Stimulated activated CD4-positive, alpha-beta T cell treated with anti-CD3 and anti-CD28 coated beads, Interleukin-1b, Interleukin-23, amount 100 ng/mL, for 48 hours (primary cell): Measurements from ENCODE around the gene ZGPAT.
A peak's percentile ranks its signal among the peaks of the same experiment; 100 is the strongest.
"Not testable (repeated sequence)": the region's sequence is repeated elsewhere in the genome, so short reads cannot be mapped to it uniquely, and the experiment has no call there.

Experiments
- DNase-seq: peaks from one replicate; pipeline ENCODE4 v3.0.0-alpha.2; 2020

The ZGPAT gene

GRCh38 chr20:63707558-63708300 is at the start of gene ZGPAT, which contains the start of gene ARFRP1:
Gene ZGPAT, plus strand, starts transcription at chr20:63708039. Its CDS starts 542 bp downstream, at chr20:63708581.
Gene ARFRP1, minus strand, starts transcription at chr20:63707976. Its CDS starts 885 bp downstream, at chr20:63707091.
- DNase-seq: peak; percentile 84

DNA sequence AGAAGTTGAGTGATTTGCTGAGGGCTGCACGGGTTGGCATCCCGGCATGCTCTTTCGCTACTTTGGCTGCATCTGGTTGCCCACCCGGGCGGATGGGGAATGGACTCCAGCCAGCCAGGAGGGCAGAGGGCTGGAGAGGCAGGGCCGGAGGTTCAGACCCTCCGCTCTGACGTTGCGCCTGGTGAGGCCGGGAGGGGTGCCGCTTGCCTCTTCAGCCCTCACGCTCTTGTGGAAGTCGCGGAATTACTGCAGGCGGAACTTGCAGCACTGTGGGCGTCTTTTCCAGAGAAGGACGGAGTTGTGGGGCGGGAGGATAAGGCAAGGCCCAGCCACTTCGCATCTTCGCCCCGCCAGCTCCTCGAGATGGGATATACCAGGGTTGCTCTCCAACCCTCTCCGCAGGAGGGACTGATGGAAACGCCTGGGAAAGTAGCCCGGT is 49.1 kb upstream of the ZGPAT start:
- DNase-seq: peak; percentile 38

DNA sequence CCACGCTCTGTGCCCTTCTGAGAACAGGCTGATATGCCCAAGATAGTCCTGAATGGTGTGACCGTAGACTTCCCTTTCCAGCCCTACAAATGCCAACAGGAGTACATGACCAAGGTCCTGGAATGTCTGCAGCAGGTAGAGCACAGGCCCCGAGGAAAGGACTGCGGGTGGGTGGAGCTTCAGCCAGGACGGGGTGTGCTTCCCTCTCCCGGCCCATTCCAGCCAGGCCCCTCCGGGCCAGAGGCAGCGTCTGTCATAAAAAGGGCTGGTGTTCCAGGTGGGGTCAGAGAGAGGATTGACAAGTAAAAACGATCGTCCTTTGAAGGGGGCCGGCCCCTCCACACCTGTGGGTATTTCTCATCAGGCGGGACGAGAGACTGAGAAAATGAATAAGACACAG is 48.5 kb upstream of the ZGPAT start:
- no peak for DNase-seq

- not testable (repeated sequence) for DNase-seq
Measured at GRCh38 chr20:63660174-63660573, 47.7 kb upstream of the ZGPAT start.

DNA sequence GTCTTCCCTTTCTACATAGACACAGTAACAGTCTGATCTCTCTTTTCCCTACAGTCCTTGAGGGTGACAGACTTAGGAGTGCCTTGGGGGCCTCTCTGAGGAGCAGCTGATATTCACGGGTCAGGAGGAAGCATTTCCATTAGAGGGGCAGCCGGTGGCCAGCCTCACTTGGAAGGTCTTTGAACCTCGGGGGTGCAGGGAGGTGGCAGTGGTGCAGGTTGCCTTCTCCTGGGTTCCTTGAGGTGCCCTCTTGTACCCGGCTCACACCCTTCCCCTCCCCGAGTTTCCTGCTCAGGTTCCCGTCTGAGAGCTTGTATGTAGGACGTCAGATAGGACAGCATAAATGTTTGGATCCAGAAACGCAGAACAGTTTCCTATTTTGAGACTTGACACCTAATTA is 47.2 kb upstream of the ZGPAT start:
- DNase-seq: no peak

- DNase-seq: no peak
Measured at GRCh38 chr20:63661108-63661507, 46.7 kb upstream of the ZGPAT start.

GRCh38 chr20:63661959-63662812 is 45.7 kb upstream of the ZGPAT start:
- DNase-seq: no peak

DNA sequence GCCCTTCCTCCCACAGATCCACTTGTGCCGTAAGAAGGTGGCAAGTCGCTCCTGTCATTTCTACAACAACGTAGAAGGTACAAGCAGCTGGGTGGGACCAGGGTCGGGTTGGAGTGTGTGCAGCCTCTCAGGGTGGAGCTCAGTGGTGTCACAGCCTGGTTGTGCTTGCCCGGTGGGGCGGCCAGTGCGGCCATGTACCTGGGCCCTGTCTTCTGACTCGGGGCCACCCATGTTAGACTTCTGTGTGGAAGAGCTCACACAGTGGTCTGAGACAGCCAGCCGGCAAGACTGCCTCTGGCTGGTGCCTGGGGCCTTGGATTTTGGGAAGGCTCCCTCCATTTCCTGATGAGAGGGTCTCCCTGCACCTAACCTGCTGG is 45.0 kb upstream of the ZGPAT start:
- no peak for DNase-seq

- DNase-seq: no peak
Measured at GRCh38 chr20:63663332-63664066, 44.3 kb upstream of the ZGPAT start.

DNA sequence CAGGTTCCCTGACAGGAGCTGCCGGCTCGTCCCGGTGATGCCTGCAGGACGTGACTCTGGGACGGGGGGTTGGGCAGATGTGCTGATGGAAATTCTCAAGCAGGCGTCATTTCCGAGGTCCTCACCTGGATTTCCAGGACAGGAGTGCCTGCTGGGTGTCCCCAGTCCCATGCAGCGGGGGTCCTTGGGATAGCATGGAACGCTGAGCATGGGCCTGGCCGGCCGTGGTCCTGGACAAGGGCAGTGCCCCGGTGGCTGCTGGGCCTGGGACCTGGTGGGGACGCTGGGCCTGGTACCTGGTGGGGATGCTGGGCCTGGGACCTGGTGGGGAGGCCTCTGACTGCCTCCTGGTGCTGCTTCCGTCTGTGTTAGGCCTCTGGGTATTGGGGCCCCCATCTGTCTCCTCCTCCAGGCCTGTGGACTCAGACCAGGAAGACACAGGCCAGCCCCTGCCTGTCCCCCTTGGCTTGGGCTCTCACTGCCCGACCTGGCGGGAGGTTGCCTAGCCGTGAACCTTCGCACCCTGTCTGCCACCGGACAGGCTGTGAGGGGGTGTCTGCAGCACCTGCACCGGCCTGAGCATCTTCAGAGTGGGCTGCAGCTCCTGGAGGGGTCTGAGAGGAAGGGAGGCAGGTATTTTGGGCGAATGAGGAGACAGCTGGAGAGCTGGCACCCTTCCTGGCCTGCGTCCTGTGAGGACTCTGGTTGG is 43.5 kb upstream of the ZGPAT start:
- DNase-seq: no peak

- DNase-seq: no peak
Measured at GRCh38 chr20:63664861-63665594, 42.8 kb upstream of the ZGPAT start.

DNA sequence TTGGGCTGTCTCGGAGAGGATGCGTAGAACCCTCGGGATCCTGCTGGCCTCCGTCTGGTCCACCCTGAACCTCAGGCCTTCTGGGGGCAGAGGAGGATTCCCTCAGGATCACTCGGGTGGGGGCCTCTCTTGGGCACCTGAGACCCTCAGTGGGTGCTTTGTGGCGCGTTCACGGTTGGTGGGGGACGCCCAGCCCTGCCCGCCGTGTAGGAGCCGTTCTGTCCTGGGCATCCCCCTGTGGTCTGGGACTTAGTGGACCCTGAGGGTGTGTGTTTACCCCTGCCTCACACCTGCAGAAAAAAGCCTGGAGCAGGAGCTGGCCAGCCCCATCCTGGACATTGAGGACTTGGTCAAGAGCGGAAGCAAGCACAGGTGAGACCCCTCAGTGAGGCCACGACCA is 42.1 kb upstream of the ZGPAT start:
- no peak for DNase-seq

- no peak for DNase-seq
Measured at GRCh38 chr20:63667858-63668257, 40.0 kb upstream of the ZGPAT start.

- DNase-seq: no peak
Measured at GRCh38 chr20:63668351-63668750, 39.5 kb upstream of the ZGPAT start.

DNA sequence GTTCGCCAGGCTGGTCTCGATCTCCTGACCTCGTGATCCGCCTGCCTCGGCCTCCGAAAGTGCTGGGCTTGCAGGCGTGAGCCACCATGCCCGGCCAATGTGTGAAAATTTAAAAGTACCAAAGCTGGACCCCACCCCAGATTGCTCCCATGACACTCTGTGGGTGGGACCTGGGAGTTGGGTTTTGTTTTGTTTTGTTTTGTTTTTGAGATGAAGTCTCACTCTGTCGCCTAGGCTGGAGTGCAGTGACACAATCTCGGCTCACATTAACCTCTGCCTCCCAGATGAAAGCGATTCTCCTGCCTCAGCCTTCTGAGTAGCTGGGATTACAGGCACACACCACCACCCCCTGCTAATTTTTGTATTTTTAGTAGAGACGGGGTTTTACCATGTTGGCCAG is 36.1 kb upstream of the ZGPAT start:
- DNase-seq: not testable (repeated sequence)

DNA sequence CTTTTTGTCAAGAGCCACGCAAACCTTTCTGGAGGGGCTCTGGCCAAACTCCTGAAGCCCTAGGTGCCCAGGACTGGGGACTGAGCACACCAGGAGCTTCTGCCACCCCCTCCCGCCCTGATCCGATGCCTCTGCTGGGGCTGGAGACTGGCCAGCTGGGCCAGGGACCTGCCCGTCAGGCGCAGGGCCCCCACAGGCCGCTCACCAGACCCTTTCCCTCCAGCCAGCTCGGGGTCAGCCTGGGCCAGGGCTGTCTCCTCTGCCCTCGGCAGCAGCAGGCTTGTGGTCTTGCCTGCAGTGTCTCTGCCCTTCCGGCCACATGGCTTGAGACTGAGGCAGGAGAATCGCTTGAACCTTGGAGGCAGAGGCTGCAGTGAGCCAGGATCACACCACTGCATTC is 35.2 kb upstream of the ZGPAT start:
- DNase-seq: no peak

- DNase-seq: no peak
Measured at GRCh38 chr20:63673951-63674350, 33.9 kb upstream of the ZGPAT start.

DNA sequence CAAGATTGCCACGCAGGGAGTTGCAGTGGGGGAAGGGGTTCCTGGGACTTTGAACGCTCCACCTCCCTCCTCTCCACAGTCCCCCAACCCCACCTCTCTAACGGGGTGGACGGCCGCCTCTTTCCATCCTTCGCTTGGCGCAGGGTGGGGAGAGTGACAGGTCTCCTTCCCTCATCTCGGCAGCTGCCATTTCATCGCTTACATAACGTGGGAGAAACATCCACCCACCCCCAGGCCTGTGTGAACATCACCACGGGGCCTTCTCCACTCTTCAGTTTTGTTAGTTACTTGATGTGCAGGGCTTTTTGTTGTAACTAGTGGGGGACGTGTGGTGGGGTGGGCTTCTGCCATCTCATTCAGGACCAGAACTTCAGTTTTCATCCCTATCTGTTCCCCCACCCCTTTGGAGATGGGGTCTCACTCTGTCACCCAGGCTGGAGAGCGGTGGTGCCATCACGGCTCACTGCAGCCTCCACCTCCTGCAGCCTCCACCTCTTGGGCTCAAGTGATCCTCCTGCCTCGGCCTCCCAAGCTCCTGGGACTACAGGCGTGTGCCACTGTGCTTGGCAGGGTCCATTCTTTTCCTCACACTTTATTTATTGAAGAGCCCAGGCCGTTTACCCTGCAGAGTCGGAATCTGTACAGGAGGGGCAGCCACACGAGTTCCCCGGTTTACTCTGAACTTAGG is 32.0 kb upstream of the ZGPAT start:
- no peak for DNase-seq

GRCh38 chr20:63678071-63678470 is 29.8 kb upstream of the ZGPAT start:
- DNase-seq: no peak

- no peak for DNase-seq
Measured at GRCh38 chr20:63678667-63679465, 29.0 kb upstream of the ZGPAT start.
